Neural cell (in vitro differentiated cells): ENCODE results near the gene NEURL1. TPM values are rescaled to one million over a fixed set of nuclear protein-coding genes. Genes with fewer than 3 reads are reported as not detected.

ENCODE experiments used
- H2AFZ ChIP-seq: fragments of 200-600, 300-800 bp; sonication (generic), shearing (Covaris generic); 2 replicates; pipeline ENCODE4 v1.6.0; 2014; ENCODE audit warnings: low read depth, mild to moderate bottlenecking, antibody characterized with exemption, low read length, moderate library complexity
- H3F3A ChIP-seq: fragments of 200-600 bp; shearing (Covaris generic); 2 replicates; pipeline ENCODE4 v1.6.1; 2016; ENCODE audit warnings: mild to moderate bottlenecking, moderate library complexity, mixed read lengths, antibody characterized with exemption, low read length; ENCODE audit not compliant: insufficient read depth, poor library complexity, severe bottlenecking
- H3K27ac ChIP-seq: fragments of 200-600, 300-800 bp; sonication (generic), shearing (Covaris generic); 2 replicates; pipeline ENCODE4 v1.5.1; 2014; ENCODE audit warnings: mild to moderate bottlenecking, low read length, moderate library complexity
- H3K27me3 ChIP-seq: fragments of 300-800, 200-600 bp; sonication (generic), shearing (Covaris generic); 2 replicates; pipeline ENCODE4 v1.6.0; 2014; ENCODE audit warnings: mild to moderate bottlenecking, low read depth, low read length, moderate library complexity; ENCODE audit not compliant: insufficient read depth
- H3K36me3 ChIP-seq: fragments of 300-800, 200-600 bp; sonication (generic), shearing (Covaris generic); 2 replicates; pipeline ENCODE4 v1.5.1; 2014; ENCODE audit warnings: mild to moderate bottlenecking, antibody characterized with exemption, low read length, moderate library complexity; ENCODE audit not compliant: insufficient read depth
- H3K4me2 ChIP-seq: fragments of 300-800, 200-600 bp; sonication (generic), shearing (Covaris generic); 2 replicates; pipeline ENCODE4 v1.6.0; 2014; ENCODE audit warnings: mild to moderate bottlenecking, low read length
- H3K4me3 ChIP-seq: fragments of 300-800, 200-600 bp; sonication (generic), shearing (Covaris generic); 2 replicates; pipeline ENCODE4 v1.5.1; 2014; ENCODE audit warnings: mild to moderate bottlenecking, low read length, moderate library complexity
- H3K79me2 ChIP-seq: fragments of 200-600 bp; shearing (Covaris generic); replicated peaks from 2 replicates; pipeline ENCODE4 v1.6.0; 2014; ENCODE audit warnings: mild to moderate bottlenecking, low read length, moderate library complexity; ENCODE audit not compliant: insufficient read depth
- H3K9ac ChIP-seq: fragments of 300-800, 200-600 bp; sonication (generic), shearing (Covaris generic); 2 replicates; pipeline ENCODE4 v1.6.1; 2016; ENCODE audit warnings: mild to moderate bottlenecking, low read length, mixed read lengths
- H3K9me2 ChIP-seq: fragments of 200-600 bp; shearing (Covaris generic); 2 replicates; pipeline ENCODE4 v1.6.1; 2016; ENCODE audit warnings: mild to moderate bottlenecking, low read length, mixed read lengths; ENCODE audit not compliant: insufficient read depth
- H3K9me3 ChIP-seq: fragments of 200-600, 300-800 bp; sonication (generic), shearing (Covaris generic); 2 replicates; pipeline ENCODE4 v1.6.1; 2016; ENCODE audit warnings: mild to moderate bottlenecking, mixed run types, low read length, moderate library complexity, mixed read lengths
- H4K20me1 ChIP-seq: fragments of 200-600 bp; shearing (Covaris generic); 2 replicates; pipeline ENCODE4 v1.6.1; 2016; ENCODE audit warnings: mild to moderate bottlenecking, mixed run types; ENCODE audit not compliant: insufficient read depth
- EP300 ChIP-seq: fragments of 450-650 bp; conservative IDR thresholded peaks from 2 replicates; pipeline ENCODE4 v1.6.1; 2014; ENCODE audit warnings: antibody characterized with exemption, mild to moderate bottlenecking, moderate library complexity; ENCODE audit not compliant: poor library complexity, severe bottlenecking
- EZH2 ChIP-seq: fragments of 200-600, 300-800 bp; shearing (Covaris generic), sonication (generic); IDR thresholded peaks from 2 replicates; pipeline ENCODE4 v1.6.1; 2014; ENCODE audit warnings: antibody characterized with exemption, low read length, borderline replicate concordance, mild to moderate bottlenecking; ENCODE audit not compliant: insufficient read depth, poor library complexity, severe bottlenecking
- MXI1 ChIP-seq: fragments of 450-650 bp; conservative IDR thresholded peaks from 2 replicates; pipeline ENCODE4 v1.6.1; 2014; ENCODE audit warnings: antibody characterized with exemption, mild to moderate bottlenecking; ENCODE audit not compliant: poor library complexity, severe bottlenecking
- POLR2AphosphoS5 ChIP-seq: IDR thresholded peaks from 2 replicates; pipeline ENCODE4 v1.6.1; 2012
- RAD21 ChIP-seq: fragments of 450-650 bp; conservative IDR thresholded peaks from 2 replicates; pipeline ENCODE4 v1.6.1; 2014; ENCODE audit warnings: antibody characterized with exemption, mild to moderate bottlenecking, moderate library complexity
- REST ChIP-seq: IDR thresholded peaks from 2 replicates; pipeline ENCODE4 v1.6.1; 2012; ENCODE audit warnings: borderline replicate concordance
- SMC3 ChIP-seq: fragments of 450-650 bp; conservative IDR thresholded peaks from 2 replicates; pipeline ENCODE4 v1.6.1; 2014; ENCODE audit warnings: antibody characterized with exemption, mild to moderate bottlenecking, moderate library complexity; ENCODE audit not compliant: poor library complexity
- TAF1 ChIP-seq: IDR thresholded peaks from 2 replicates; pipeline ENCODE4 v1.6.1; 2012; ENCODE audit warnings: low read depth
- polyA plus RNA-seq: library from polyadenylated mRNA; depleted of rRNA; stranded (reverse); fragments of >200 nt; gene quantifications from 2 replicates; pipeline ENCODE4 v1.2.3, GENCODE V29; 2014
- TF ChIP-seq, protein P1 (sequence below): fragments of 450-650 bp; IDR thresholded peaks from 2 replicates; pipeline ENCODE4 v1.5.1; 2014; ENCODE audit warnings: antibody characterized with exemption, mild to moderate bottlenecking, moderate library complexity; ENCODE audit not compliant: poor library complexity, severe bottlenecking

Gene NEURL1
- polyA plus RNA-seq, 1 donor from 2014 or later = 12.3 TPM

GRCh38 chr10:103533827-103534226 lies 40.3 kb downstream of the NEURL1 start:
- Histone ChIP-seq H3K9me2 (no peaks in the 10 kb centered on the region), H3K9me3 (no peaks in the 10 kb centered on the region), H4K20me1 (no peaks in the 10 kb centered on the region), H3F3A (no peaks in the 10 kb centered on the region), H2AFZ (no peak overlapping the region), H3K9ac (no peak overlapping the region), H3K27me3 (no peaks in the 10 kb centered on the region), H3K27ac (no peak overlapping the region), H3K36me3 (no peaks in the 10 kb centered on the region), H3K4me3 (no peak overlapping the region), H3K79me2 (no peaks in the 10 kb centered on the region), H3K4me2 (no peak overlapping the region)
- TF ChIP-seq POLR2AphosphoS5 (no peak), TAF1 (no peak), MXI1 (no peak), EZH2 (no peak), EP300 (no peak), RAD21 (no peak), SMC3 (no peak), REST (no peak)
- TF ChIP-seq, protein P1, sequence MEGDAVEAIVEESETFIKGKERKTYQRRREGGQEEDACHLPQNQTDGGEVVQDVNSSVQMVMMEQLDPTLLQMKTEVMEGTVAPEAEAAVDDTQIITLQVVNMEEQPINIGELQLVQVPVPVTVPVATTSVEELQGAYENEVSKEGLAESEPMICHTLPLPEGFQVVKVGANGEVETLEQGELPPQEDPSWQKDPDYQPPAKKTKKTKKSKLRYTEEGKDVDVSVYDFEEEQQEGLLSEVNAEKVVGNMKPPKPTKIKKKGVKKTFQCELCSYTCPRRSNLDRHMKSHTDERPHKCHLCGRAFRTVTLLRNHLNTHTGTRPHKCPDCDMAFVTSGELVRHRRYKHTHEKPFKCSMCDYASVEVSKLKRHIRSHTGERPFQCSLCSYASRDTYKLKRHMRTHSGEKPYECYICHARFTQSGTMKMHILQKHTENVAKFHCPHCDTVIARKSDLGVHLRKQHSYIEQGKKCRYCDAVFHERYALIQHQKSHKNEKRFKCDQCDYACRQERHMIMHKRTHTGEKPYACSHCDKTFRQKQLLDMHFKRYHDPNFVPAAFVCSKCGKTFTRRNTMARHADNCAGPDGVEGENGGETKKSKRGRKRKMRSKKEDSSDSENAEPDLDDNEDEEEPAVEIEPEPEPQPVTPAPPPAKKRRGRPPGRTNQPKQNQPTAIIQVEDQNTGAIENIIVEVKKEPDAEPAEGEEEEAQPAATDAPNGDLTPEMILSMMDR = no peak

DNA sequence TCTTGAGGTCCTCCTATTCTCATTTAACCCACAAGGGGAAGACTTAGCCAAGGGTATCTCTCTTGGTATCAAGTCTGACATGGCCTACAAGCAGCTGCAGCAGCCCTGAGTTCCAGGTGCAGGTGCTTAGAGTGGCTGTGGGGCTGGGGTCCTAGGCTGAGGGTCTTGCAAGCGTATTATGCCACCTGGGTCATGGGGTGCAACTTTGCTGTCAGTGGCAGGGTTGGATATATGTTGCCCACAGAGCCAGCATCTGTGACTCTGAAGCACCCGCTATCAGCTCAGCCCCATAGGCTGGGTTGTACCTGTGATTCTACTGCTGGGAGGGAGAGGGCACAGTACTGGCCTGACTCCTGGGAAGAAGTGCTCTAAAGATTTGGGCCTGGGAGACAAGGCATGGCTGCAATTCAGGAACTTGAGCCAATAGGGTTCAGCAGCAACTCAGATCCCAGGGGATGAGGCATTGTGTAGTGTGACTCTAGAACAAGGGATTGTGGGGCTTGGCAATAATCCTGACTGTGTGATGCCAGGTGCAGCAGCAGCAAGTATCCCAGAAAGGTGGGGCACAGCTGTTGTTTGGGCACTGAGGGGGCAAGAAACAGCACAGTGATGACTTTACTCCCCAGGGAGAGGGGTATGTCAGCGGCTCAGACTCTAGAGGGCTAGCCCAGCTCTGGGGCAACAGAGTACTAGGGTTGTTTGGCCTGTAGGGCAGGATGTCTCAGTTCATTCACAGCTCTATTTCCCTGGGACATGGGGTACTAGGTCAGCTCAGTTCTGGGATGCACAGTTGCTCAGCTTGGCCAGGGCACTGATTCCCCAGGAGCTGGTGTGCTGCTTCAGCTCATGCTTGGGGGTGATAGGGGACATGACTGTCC lies 41.4 kb downstream of the NEURL1 start:
- H3F3A ChIP-seq = no peaks in the 10 kb centered on the region
- H3K9me3 ChIP-seq = no peaks in the 10 kb centered on the region
- no peaks in the 10 kb centered on the region for H3K27me3 ChIP-seq
- TF ChIP-seq REST (no peak), TAF1 (no peak), MXI1 (no peak), SMC3 (no peak), EP300 (no peak), RAD21 (no peak), POLR2AphosphoS5 (no peak), EZH2 (no peak)
- TF ChIP-seq, protein P1 = no peak
- H3K4me2 ChIP-seq = no peak overlapping the region
- H3K4me3 ChIP-seq = no peak overlapping the region
- H2AFZ ChIP-seq = no peak overlapping the region
- no peaks in the 10 kb centered on the region for H3K36me3 ChIP-seq
- H3K27ac ChIP-seq = no peak overlapping the region
- H3K79me2 ChIP-seq = no peaks in the 10 kb centered on the region
- H3K9ac ChIP-seq = no peak overlapping the region
- no peaks in the 10 kb centered on the region for H3K9me2 ChIP-seq
- H4K20me1 ChIP-seq = no peaks in the 10 kb centered on the region
